ENCODE measurements around the gene GCN1. TPM values are rescaled to one million over a fixed set of nuclear protein-coding genes. Genes with fewer than 3 reads are reported as not detected.

GCN1 gene
- total RNA-seq, 6 donors from 2014 or later = 48.1 to 140 (median 69.6) TPM

GRCh38 chr12:120225200-120225558, 30.7 kb upstream of the GCN1 start:
- TF ChIP-seq EP300 (IDR thresholded peaks at IDR 0.05) = no peak
- Histone ChIP-seq H3K4me3 (peak overlapping the region in 3 of 4 donors; percentile 35 to 49 (median 43)), H3K9me3 (no peaks in the 10 kb centered on the region), H3K27me3 (no peaks in the 10 kb centered on the region), H3K4me1 (peaks cover 60 to 72% (median 63%) of the 10 kb centered on the region in 4 donors), H3K27ac (peak overlapping the region; percentile 84 to 93 (median 86)), H3K36me3 (peaks cover 26 to 53% (median 40%) of the 10 kb centered on the region in 4 donors)
- 19 to 33% methylated on average over 9 of the region's 9 CpGs for WGBS, 2 donors
- no peak for ATAC-seq (ENCODE audit: low FRiP score in 2 of 2)
- DNase-seq = no peak

GRCh38 chr12:120224304-120225199, 30.0 kb upstream of the GCN1 start:
- TF ChIP-seq POLR2A (IDR thresholded peaks at IDR 0.05) (peak in 3 of 4 donors; percentile 20 to 72 (median 60)), CTCF (IDR thresholded peaks at IDR 0.05) (no peak), POLR2AphosphoS5 (IDR thresholded peaks at IDR 0.05) (peak; percentile 47 to 65)
- 44 to 66% methylated on average over 9 to 22 of the region's 25 CpGs for WGBS, 2 donors
- peaks cover 54 to 66% (median 56%) of the 10 kb centered on the region in 4 donors for H3K4me1 ChIP-seq
- no peaks in the 10 kb centered on the region for H3K27me3 ChIP-seq
- peak overlapping the region; percentile 84 to 93 (median 86) for H3K27ac ChIP-seq
- peak overlapping the region in 3 of 4 donors; percentile 35 to 49 (median 43) for H3K4me3 ChIP-seq
- peaks cover 32 to 59% (median 46%) of the 10 kb centered on the region in 4 donors for H3K36me3 ChIP-seq
- no peaks in the 10 kb centered on the region for H3K9me3 ChIP-seq
- DNase-seq = peak; percentile 89 to 91
- ATAC-seq (ENCODE audit: low FRiP score in 2 of 2) = peak; percentile 32 to 67

- no peak for ATAC-seq (ENCODE audit: low FRiP score in 2 of 2)
- Histone ChIP-seq H3K27me3 (no peaks in the 10 kb centered on the region), H3K4me3 (peak overlapping the region in 3 of 4 donors; percentile 35 to 49 (median 43)), H3K27ac (peak overlapping the region; percentile 84 to 93 (median 86)), H3K9me3 (no peaks in the 10 kb centered on the region), H3K4me1 (peaks cover 45 to 57% (median 48%) of the 10 kb centered on the region in 4 donors), H3K36me3 (peaks cover 40 to 68% (median 55%) of the 10 kb centered on the region in 4 donors)
- no peak for TF ChIP-seq POLR2A (IDR thresholded peaks at IDR 0.05)
- no peak for TF ChIP-seq EP300 (IDR thresholded peaks at IDR 0.05)
- no peak for TF ChIP-seq CTCF (IDR thresholded peaks at IDR 0.05)
- no peak for TF ChIP-seq POLR2AphosphoS5 (IDR thresholded peaks at IDR 0.05)
- 75 to 89% methylated on average over 15 to 19 of the region's 19 CpGs for WGBS, 2 donors
- peak in 1 of 2 donors; percentile 40 for DNase-seq
These were observed 29.2 kb upstream of the GCN1 start for GRCh38 chr12:120223458-120224303.

GRCh38 chr12:120222288-120222832, 27.8 kb upstream of the GCN1 start:
- peaks cover 40 to 81% (median 64%) of the 10 kb centered on the region in 4 donors for H3K36me3 ChIP-seq
- H3K27ac ChIP-seq = no peak overlapping the region
- 90 to 100% methylated on average over 6 to 12 of the region's 12 CpGs for WGBS, 2 donors
- no peak overlapping the region for H3K4me3 ChIP-seq
- TF ChIP-seq EP300 (IDR thresholded peaks at IDR 0.05) (no peak), POLR2AphosphoS5 (IDR thresholded peaks at IDR 0.05) (no peak), POLR2A (IDR thresholded peaks at IDR 0.05) (no peak), CTCF (IDR thresholded peaks at IDR 0.05) (no peak)
- no peaks in the 10 kb centered on the region for H3K27me3 ChIP-seq
- H3K4me1 ChIP-seq = peaks cover 33 to 45% (median 34%) of the 10 kb centered on the region in 4 donors
- H3K9me3 ChIP-seq = no peaks in the 10 kb centered on the region
- DNase-seq (peak in 1 of 2 donors; percentile 58), ATAC-seq (ENCODE audit: low FRiP score in 2 of 2) (no peak)

- no peak overlapping the region for H3K27ac ChIP-seq
- 89 to 96% methylated on average over 13 of the region's 13 CpGs for WGBS, 2 donors
- ATAC-seq (ENCODE audit: low FRiP score in 2 of 2) (no peak), DNase-seq (peak in 1 of 2 donors; percentile 55)
- H3K36me3 ChIP-seq = peaks cover 40 to 84% (median 70%) of the 10 kb centered on the region in 4 donors
- no peaks in the 10 kb centered on the region for H3K9me3 ChIP-seq
- H3K27me3 ChIP-seq = no peaks in the 10 kb centered on the region
- H3K4me1 ChIP-seq = peaks cover 27 to 38% (median 29%) of the 10 kb centered on the region in 4 donors
- H3K4me3 ChIP-seq = no peak overlapping the region
- TF ChIP-seq POLR2AphosphoS5 (IDR thresholded peaks at IDR 0.05) = no peak
- no peak for TF ChIP-seq POLR2A (IDR thresholded peaks at IDR 0.05)
- no peak for TF ChIP-seq CTCF (IDR thresholded peaks at IDR 0.05)
- TF ChIP-seq EP300 (IDR thresholded peaks at IDR 0.05) = no peak
These were observed 27.0 kb upstream of the GCN1 start for GRCh38 chr12:120221576-120221900.

Measured in upper lobe of left lung (tissue), 6 donors.